Upper lobe of left lung (tissue), 4 donors: ENCODE measurements around the gene MAP2.

Source experiments
- CTCF ChIP-seq, 6 experiments: fragments of 450-650 bp in 4 of 6; fragments of 200-600 bp in 2 of 6; sonication (generic) in 2 of 6; IDR thresholded peaks; one replicate each; pipeline ENCODE4 v1.5.1; 2016 to 2019; ENCODE audit warnings: antibody characterized with exemption in 6 of 6
- EP300 ChIP-seq, 4 donors: sonication (generic); formaldehyde crosslinking; IDR thresholded peaks; one replicate each; pipeline ENCODE4 v1.5.1; 2017; ENCODE audit warnings: antibody characterized with exemption in 4 of 4, control low read depth in 2 of 4
- POLR2A ChIP-seq, 4 donors: fragments of 450-650 bp; IDR thresholded peaks; one replicate each; pipeline ENCODE4 v1.5.1; 2016 to 2017; ENCODE audit warnings: antibody characterized with exemption in 4 of 4, mild to moderate bottlenecking in 2 of 4
- POLR2AphosphoS5 ChIP-seq, 2 donors: sonication (generic); formaldehyde crosslinking; IDR thresholded peaks; one replicate each; pipeline ENCODE4 v1.5.1; 2017; ENCODE audit warnings: antibody characterized with exemption in 2 of 2

- no peak for TF ChIP-seq POLR2A (IDR thresholded peaks at IDR 0.05)
- TF ChIP-seq CTCF (IDR thresholded peaks at IDR 0.05): no peak
- no peak for TF ChIP-seq POLR2AphosphoS5 (IDR thresholded peaks at IDR 0.05)
- TF ChIP-seq EP300 (IDR thresholded peaks at IDR 0.05): no peak
Observed at GRCh38 chr2:209511637-209512036, 87.8 kb downstream of the MAP2 start.
